ENCODE data around the gene MYRIP. TPM values are rescaled to one million over a fixed set of nuclear protein-coding genes. Genes with fewer than 3 reads are reported as not detected.

Gene MYRIP
- total and polyA plus RNA-seq, 2 of the 4 experiments (the other 2 are of a cell fraction) = not detected

- dilution Hi-C loops (cut with HindIII; ENCODE audit: low sequenced_read_pairs, unreplicated experiment) (no loop called here), in situ Hi-C loops (cut with MboI; ENCODE audit: low sequenced_read_pairs) (loop anchor here (5.0 kb wide), 1 partner anchor 631 kb away; no protein-coding TSS in a partner anchor), intact Hi-C loops (cut with micrococcal nuclease) (loop anchor here (2.0 kb wide), 1 partner anchor 471 kb away; no protein-coding TSS in a partner anchor)
- H4K8ac ChIP-seq (ENCODE audit: low read depth in 2 of 2, low read length in 2 of 2) = no peak overlapping the region
- no peaks in the 10 kb centered on the region for H4K20me1 ChIP-seq (ENCODE audit: insufficient read depth, low read length)
- H3K23ac ChIP-seq (ENCODE audit: low read depth, low read length) = no peak overlapping the region
- H3K56ac ChIP-seq (ENCODE audit: extremely low read depth, insufficient read depth, low read length) = no peak overlapping the region
- H3K4ac ChIP-seq (ENCODE audit: low read depth, low read length) = no peak overlapping the region
- no peaks in the 10 kb centered on the region for H3K36me3 ChIP-seq (ENCODE audit: control insufficient read depth, insufficient read depth, low read length)
- ATAC-seq (ENCODE audit: low read depth) (no peak), DNase-seq (no peak)
- H3K79me1 ChIP-seq (ENCODE audit: low read depth in 1 of 2, low read length in 2 of 2) = no peaks in the 10 kb centered on the region
- no peak overlapping the region for H2BK15ac ChIP-seq (ENCODE audit: low read depth, low read length)
- no peak overlapping the region for H2AK5ac ChIP-seq (ENCODE audit: low read depth, low read length)
- ChIA-PET CTCF (interaction anchor here (0.8 to 3.0 kb wide), 6 partner anchors 9 to 640 kb away, joined by 4 to 17 read pairs (median 4); no protein-coding TSS in a partner anchor), POLR2A (ENCODE audit: unreplicated experiment) (no interaction called here)
- H2AK9ac ChIP-seq (replicated peaks; ENCODE audit: low read depth, low read length, poor library complexity) = no peak overlapping the region
- no peak overlapping the region for H3K27ac ChIP-seq (ENCODE audit: insufficient read depth, low read length)
- 53% methylated on average over 4 of the region's 6 CpGs; no CpG with 5 or more reads in 1 of the 2 experiments for WGBS, 2 experiments (ENCODE audit: extremely low coverage in 2 of 2, insufficient read length in 1 of 2)
- no peak overlapping the region for H4K5ac ChIP-seq (ENCODE audit: low read depth, low read length)
- H2BK120ac ChIP-seq (ENCODE audit: low read depth, low read length) = no peak overlapping the region
- no peaks in the 10 kb centered on the region for H3K27me3 ChIP-seq (ENCODE audit: control insufficient read depth, insufficient read depth, low read length)
- no peaks in the 10 kb centered on the region for H3K9me3 ChIP-seq (ENCODE audit: control insufficient read depth, insufficient read depth, low read length)
- no peak overlapping the region for H2BK5ac ChIP-seq (ENCODE audit: low read depth, low read length, poor library complexity, severe bottlenecking)
- no TSS peak for BruUV-seq (replicated peaks)
- no peak overlapping the region for H3K9ac ChIP-seq (ENCODE audit: low read depth, low read length)
- no peaks in the 10 kb centered on the region for H3K9me1 ChIP-seq (ENCODE audit: insufficient read depth, low read length)
- no peak overlapping the region for H4K91ac ChIP-seq (ENCODE audit: insufficient read depth, low read depth, low read length)
- H2BK20ac ChIP-seq (ENCODE audit: low read depth, low read length) = no peak overlapping the region
- no peaks in the 10 kb centered on the region for H3K4me1 ChIP-seq (ENCODE audit: control insufficient read depth, insufficient read depth, low read length)
- no peak overlapping the region for H3K4me2 ChIP-seq (ENCODE audit: low read depth, low read length)
- H2AFZ ChIP-seq (replicated peaks; ENCODE audit: low read length, poor library complexity) = no peak overlapping the region
- TF ChIP-seq SMC3 (IDR thresholded peaks at IDR 0.05; ENCODE audit: low read depth, low read length) (no peak), RCOR1 (IDR thresholded peaks at IDR 0.05; ENCODE audit: insufficient replicate concordance, low read length) (no peak), NFE2L2 (IDR thresholded peaks at IDR 0.05; ENCODE audit: low read depth, low read length) (no peak)
- no peak overlapping the region for H3K14ac ChIP-seq (replicated peaks; ENCODE audit: low read depth, low read length)
- H3K4me3 ChIP-seq (ENCODE audit: insufficient read depth, low read depth, low read length) = no peak overlapping the region
- H3K18ac ChIP-seq (ENCODE audit: low read depth, low read length) = no peak overlapping the region
Observed at GRCh38 chr3:40178012-40178594, 368.7 kb downstream of the MYRIP start.
